ENCODE results near the gene DSCAML1. TPM values are rescaled to one million over a fixed set of nuclear protein-coding genes. Genes with fewer than 3 reads are reported as not detected.

Gene DSCAML1
- total RNA-seq, 4 donors from 2014 or later: 0.54 to 1.8 (median 0.99) TPM

DNA sequence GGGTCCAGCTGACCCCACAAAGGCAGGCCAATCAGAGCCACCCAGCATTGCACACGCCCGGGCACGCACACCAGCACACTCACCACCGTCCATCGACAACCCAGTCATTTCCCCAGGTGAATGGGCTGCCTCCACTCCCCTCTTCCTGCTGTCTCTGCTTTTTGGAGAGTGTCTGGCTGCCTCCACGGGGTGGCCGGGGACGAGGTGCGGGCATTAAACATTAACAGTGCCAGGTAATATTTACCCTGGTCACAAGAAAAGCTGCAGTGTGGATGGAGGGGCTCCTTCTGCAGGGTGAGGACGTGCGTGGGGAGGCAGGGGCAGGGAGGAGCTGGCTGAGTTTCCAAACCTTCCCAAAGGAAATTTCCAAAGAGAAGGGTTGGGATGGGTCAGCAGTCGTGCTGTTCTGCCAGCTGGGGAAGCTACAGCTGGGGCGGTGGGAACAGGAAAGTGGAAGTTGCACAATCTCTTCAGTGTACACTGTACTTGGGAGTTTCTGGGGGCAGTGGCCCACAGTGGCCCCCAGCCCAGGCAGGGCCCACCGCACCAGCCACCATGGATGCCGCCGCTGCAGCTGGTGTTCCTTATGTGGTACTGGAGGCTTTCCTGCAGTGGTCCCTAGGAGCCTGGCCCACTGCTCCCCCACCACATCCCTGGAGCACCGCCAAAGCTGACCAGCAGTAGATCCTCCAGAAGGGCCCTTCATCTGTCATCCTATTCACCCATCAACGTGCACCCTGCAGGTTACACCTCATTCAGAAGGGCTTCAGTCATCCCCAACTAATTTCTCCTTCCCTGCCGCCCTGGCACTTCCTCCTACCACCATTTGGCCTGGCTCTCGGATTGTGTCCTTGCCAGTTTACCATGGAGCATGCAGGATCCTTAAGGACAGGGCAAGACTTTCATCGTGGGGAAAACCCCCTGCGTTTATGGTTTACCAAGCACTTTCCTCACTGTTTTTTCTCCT, 27.8 kb upstream of the DSCAML1 start, which contains the start of gene FXYD2:
Gene FXYD2 (minus strand): TSS at position 174 of the 967 bp plus-strand sequence. CDS start 66 bp downstream, at position 108.
- intact Hi-C loops (cut with DNase I): no loop called here

DNA sequence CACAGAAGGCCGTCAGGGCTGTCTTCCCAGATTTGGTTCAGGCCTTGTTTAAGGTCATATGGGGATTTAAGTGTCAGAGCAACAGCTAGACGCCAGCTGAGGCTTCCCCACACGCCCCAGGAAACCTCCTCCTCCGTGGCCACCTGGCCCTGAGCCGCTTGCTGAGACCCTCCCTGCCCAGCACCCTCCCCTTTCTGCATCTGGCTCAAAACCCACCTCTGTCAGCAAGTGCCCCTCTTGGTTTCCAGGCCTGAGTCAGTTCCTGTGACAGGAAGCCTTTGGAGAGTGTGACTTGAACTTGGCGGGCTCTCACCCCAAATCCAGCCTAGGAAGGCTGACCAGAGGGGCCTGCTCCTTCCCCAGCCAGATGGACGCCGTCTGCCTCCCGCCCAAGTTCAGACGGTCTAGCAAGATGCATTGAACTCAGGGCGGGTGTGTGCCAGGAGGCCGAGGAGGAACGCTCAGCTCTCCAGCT, 27.0 kb upstream of the DSCAML1 start:
- H3K27ac ChIP-seq: peak overlapping the region; percentile 44 to 79 (median 57)
- intact Hi-C loops (cut with DNase I): no loop called here
- H3K4me3 ChIP-seq (replicated peaks in 1 of 3): no peak overlapping the region
- no peaks in the 10 kb centered on the region for H3K27me3 ChIP-seq
- no peaks in the 10 kb centered on the region for H3K36me3 ChIP-seq
- H3K4me1 ChIP-seq: peaks cover 7 to 38% of the 10 kb centered on the region in 2 donors
- TF ChIP-seq, protein P1, sequence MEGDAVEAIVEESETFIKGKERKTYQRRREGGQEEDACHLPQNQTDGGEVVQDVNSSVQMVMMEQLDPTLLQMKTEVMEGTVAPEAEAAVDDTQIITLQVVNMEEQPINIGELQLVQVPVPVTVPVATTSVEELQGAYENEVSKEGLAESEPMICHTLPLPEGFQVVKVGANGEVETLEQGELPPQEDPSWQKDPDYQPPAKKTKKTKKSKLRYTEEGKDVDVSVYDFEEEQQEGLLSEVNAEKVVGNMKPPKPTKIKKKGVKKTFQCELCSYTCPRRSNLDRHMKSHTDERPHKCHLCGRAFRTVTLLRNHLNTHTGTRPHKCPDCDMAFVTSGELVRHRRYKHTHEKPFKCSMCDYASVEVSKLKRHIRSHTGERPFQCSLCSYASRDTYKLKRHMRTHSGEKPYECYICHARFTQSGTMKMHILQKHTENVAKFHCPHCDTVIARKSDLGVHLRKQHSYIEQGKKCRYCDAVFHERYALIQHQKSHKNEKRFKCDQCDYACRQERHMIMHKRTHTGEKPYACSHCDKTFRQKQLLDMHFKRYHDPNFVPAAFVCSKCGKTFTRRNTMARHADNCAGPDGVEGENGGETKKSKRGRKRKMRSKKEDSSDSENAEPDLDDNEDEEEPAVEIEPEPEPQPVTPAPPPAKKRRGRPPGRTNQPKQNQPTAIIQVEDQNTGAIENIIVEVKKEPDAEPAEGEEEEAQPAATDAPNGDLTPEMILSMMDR (IDR thresholded peaks at IDR 0.05): no peak
- no peak for TF ChIP-seq POLR2A (IDR thresholded peaks at IDR 0.05)
- no peaks in the 10 kb centered on the region for H3K9me3 ChIP-seq
- WGBS, 2 donors: 64 to 78% methylated on average over 12 to 13 of the region's 13 CpGs
- DNase-seq: peak; percentile 30 to 34

More for the DNA sequence above, 27.8 kb upstream of the DSCAML1 start, which contains the start of gene FXYD2:
- 61 to 76% methylated on average over 22 of the region's 22 CpGs for WGBS, 2 donors
- Histone ChIP-seq H3K27ac (peak within 1 kb of the TSS; percentile 44 to 79 (median 57)), H3K9me3 (no peaks in the 10 kb centered on the region), H3K4me1 (peaks cover under 1 to 35% of the 10 kb centered on the region in 2 donors), H3K36me3 (no peaks in the 10 kb centered on the region), H3K27me3 (no peaks in the 10 kb centered on the region), H3K4me3 (replicated peaks in 1 of 3) (no peak within 1 kb of the TSS)
- TF ChIP-seq, protein P1 (IDR thresholded peaks at IDR 0.05): no peak
- no peak for TF ChIP-seq POLR2A (IDR thresholded peaks at IDR 0.05)
- no peak for DNase-seq

DNA sequence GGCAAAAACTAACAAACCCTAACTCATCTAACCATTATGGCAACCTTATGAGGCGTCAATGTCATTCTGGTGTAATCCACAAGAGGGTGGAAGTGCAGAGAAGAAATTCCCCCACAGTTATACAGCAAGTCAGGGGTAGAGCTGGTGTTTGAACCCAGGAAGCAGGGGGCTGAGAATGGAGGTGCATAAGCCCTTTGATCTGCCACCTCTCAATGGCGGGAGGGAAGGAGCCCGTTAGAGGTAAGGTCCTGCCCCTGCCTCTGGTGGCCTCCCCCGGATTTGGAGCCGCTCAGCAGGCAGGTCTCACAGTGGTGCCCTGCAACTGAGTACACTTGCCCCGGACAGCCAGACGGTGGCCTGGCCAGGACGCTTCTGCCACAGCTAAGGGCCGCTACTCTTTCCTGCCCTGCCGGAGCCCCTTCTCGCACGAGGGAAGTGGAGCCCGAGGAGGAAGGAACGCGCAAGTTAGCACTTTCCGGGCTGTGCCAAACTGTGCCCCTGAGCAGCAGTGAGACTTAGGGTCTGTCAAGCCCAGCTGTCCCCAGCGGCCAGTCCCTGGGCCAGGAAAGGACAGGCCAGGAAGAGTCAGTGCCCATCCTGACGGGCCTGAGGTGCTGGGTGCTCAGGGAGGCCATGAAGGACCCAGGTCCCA, 26.4 kb upstream of the DSCAML1 start:
- Histone ChIP-seq H3K27me3 (no peaks in the 10 kb centered on the region), H3K4me3 (replicated peaks in 1 of 3) (no peak overlapping the region), H3K9me3 (no peaks in the 10 kb centered on the region), H3K36me3 (no peaks in the 10 kb centered on the region), H3K27ac (peak overlapping the region; percentile 44 to 79 (median 57)), H3K4me1 (peaks cover 7 to 39% of the 10 kb centered on the region in 2 donors)
- no peak for DNase-seq
- 61 to 63% methylated on average over 17 to 18 of the region's 18 CpGs for WGBS, 2 donors
- TF ChIP-seq, protein P1 (IDR thresholded peaks at IDR 0.05): no peak
- no peak for TF ChIP-seq POLR2A (IDR thresholded peaks at IDR 0.05)
- intact Hi-C loops (cut with DNase I): no loop called here

DNA sequence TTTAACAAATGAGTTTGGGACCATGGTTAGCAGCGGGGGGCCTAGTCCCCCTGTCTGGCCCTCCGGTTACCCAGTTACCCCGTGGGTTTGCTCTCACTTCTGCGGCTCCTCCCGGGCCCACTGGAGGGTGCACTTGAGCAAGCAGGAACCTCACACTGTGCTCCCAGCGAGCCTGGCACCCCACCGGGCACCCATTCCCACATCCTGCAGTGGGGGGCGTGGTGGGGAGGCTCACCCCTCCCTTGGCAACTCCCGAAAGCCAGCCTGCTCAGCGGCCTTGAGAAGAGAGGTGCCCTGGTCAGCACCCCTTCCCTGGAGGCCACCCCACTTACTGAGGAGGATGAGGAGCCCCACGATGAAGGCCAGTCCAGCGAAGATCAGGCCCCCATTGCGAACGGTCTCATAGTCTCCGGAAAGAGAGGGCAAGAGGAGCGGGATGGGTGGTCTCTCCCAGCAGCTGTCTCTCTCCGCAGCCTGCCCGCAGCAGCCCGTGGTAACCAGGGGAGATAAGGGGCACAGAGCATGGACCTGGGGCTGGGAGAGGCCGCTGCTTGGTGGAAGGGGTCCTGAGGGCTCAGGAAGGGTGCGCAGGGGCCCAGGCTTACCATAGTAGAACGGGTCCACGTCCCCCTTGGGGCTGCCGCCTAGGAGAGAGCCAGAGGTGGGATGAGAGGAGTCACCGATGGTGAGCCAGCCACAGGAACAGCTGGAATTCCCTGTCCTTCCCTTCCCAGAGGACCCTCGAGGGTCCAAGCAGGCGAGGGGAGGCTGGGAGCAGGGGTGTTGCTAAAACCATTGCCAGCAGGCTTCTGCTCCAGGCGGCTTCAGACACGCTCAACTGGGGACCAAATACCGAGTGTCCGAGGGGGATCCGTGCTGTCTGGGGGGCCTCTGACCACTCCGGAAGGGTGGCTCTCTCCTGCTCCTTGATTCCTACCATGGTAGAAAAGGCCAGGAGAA, 25.3 kb upstream of the DSCAML1 start:
- Histone ChIP-seq H3K27me3 (no peaks in the 10 kb centered on the region), H3K4me3 (replicated peaks in 1 of 3) (no peak overlapping the region), H3K36me3 (no peaks in the 10 kb centered on the region), H3K4me1 (peaks cover 13 to 48% of the 10 kb centered on the region in 2 donors), H3K9me3 (no peaks in the 10 kb centered on the region), H3K27ac (no peak overlapping the region)
- TF ChIP-seq, protein P1 (IDR thresholded peaks at IDR 0.05): peak; percentile 19 to 63 (median 31)
- TF ChIP-seq POLR2A (IDR thresholded peaks at IDR 0.05): no peak
- intact Hi-C loops (cut with DNase I): no loop called here
- 70 to 80% methylated on average over 20 to 31 of the region's 33 CpGs for WGBS, 2 donors
- DNase-seq: peak; percentile 38 to 51
